SK-N-SH (cell line): Measurements from ENCODE around the gene PCDHB9. TPM values are rescaled to one million over a fixed set of nuclear protein-coding genes. Genes with fewer than 3 reads are reported as not detected.
A peak's percentile ranks its signal among the peaks of the same experiment; 100 is the strongest.
"Not testable (repeated sequence)": the region's sequence is repeated elsewhere in the genome, so short reads cannot be mapped to it uniquely, and the experiment has no call there.

Experiments
- CTCF ChIA-PET: fragments of 300-600, 350-600 bp; formaldehyde crosslinking; extraction: SDS; loops from one replicate; lab custom pipeline; 2021; lab: Yijun Ruan, JAX
- POLR2A ChIA-PET: fragments of 350-600 bp; sonication (Branson Sonifier 250); formaldehyde crosslinking; extraction: SDS; loops from one replicate; lab custom pipeline; 2020; ENCODE audit warnings: antibody characterized with exemption, inconsistent platforms; lab: Yijun Ruan, JAX
- DNase-seq: peaks from one replicate; pipeline ENCODE4 v3.0.0; 2012
- H2AFZ ChIP-seq: fragments of 200-600 bp; sonication (generic); 2 replicates; pipeline ENCODE4 v1.8.1; 2016; ENCODE audit warnings: antibody characterized with exemption, mild to moderate bottlenecking, low read depth
- H3F3A ChIP-seq: fragments of 200-600 bp; sonication (generic); replicated peaks from 2 replicates; pipeline ENCODE3; 2016; ENCODE audit warnings: antibody characterized with exemption, mild to moderate bottlenecking; ENCODE audit not compliant: insufficient read depth
- H3K27ac ChIP-seq, 2 experiments: fragments of 200-500 bp in 1 of 2; fragments of 200-600 bp in 1 of 2; sonication (Bioruptor generic) in 1 of 2; sonication (generic), shearing (Covaris generic) in 1 of 2; 2 replicates each; pipeline versions ENCODE4 v1.5.1 to v1.6.1; 2014 to 2016; ENCODE audit warnings: low read depth in 2 of 2, inconsistent platforms in 1 of 2, low read length in 1 of 2, mild to moderate bottlenecking in 1 of 2, mixed read lengths in 1 of 2
- H3K27me3 ChIP-seq: fragments of 200-600 bp; sonication (generic), shearing (Covaris generic); 2 replicates; pipeline ENCODE4 v1.6.1; 2016; ENCODE audit warnings: mixed run types; ENCODE audit not compliant: insufficient read depth
- H3K36me3 ChIP-seq, 2 experiments: fragments of 200-500 bp in 1 of 2; fragments of 200-600 bp in 1 of 2; sonication (Bioruptor generic) in 1 of 2; sonication (generic) in 1 of 2; replicated peaks in 1 of 2; 2 replicates each; pipeline versions ENCODE3 to v1.5.1; 2014 to 2016; ENCODE audit warnings: low read length in 1 of 2, mild to moderate bottlenecking in 1 of 2; ENCODE audit not compliant: insufficient read depth in 2 of 2, control insufficient read depth in 1 of 2
- H3K4me1 ChIP-seq, 2 experiments: fragments of 200-500 bp in 1 of 2; fragments of 200-600 bp in 1 of 2; sonication (Bioruptor generic) in 1 of 2; sonication (generic), shearing (Covaris generic) in 1 of 2; 2 replicates each; pipeline versions ENCODE4 v1.5.1 to v1.6.1; 2014 to 2016; ENCODE audit warnings: low read depth in 1 of 2, low read length in 1 of 2, mixed run types in 1 of 2; ENCODE audit not compliant: insufficient read depth in 2 of 2, control insufficient read depth in 1 of 2
- H3K4me2 ChIP-seq: fragments of 200-600 bp; sonication (generic), shearing (Covaris generic); 2 replicates; pipeline ENCODE4 v1.6.1; 2017; ENCODE audit warnings: mixed run types
- H3K4me3 ChIP-seq, 2 experiments: fragments of 200-500 bp in 1 of 2; fragments of 200-600 bp in 1 of 2; sonication (Bioruptor generic) in 1 of 2; sonication (generic), shearing (Covaris generic) in 1 of 2; 2 replicates each; pipeline versions ENCODE4 v1.5.1 to v1.8.1; 2014 to 2016; ENCODE audit warnings: low read depth in 2 of 2, inconsistent platforms in 1 of 2, low read length in 1 of 2, mild to moderate bottlenecking in 1 of 2, mixed read lengths in 1 of 2, moderate library complexity in 1 of 2
- H3K79me2 ChIP-seq: fragments of 200-600 bp; sonication (generic); 2 replicates; pipeline ENCODE4 v1.8.1; 2017; ENCODE audit warnings: mild to moderate bottlenecking; ENCODE audit not compliant: insufficient read depth
- H3K9ac ChIP-seq: fragments of 200-600 bp; sonication (generic); 2 replicates; pipeline ENCODE4 v1.6.1; 2017; ENCODE audit warnings: mixed run types
- H3K9me2 ChIP-seq: fragments of 200-600 bp; sonication (generic); 2 replicates; pipeline ENCODE4 v1.6.1; 2017; ENCODE audit warnings: mixed run types
- H3K9me3 ChIP-seq: fragments of 200-600 bp; sonication (generic); 2 replicates; pipeline ENCODE4 v1.6.1; 2017; ENCODE audit warnings: mixed run types, mild to moderate bottlenecking, moderate library complexity
- H4K20me1 ChIP-seq: fragments of 200-600 bp; sonication (generic); 2 replicates; pipeline ENCODE4 v1.6.1; 2017; ENCODE audit warnings: mild to moderate bottlenecking, mixed run types; ENCODE audit not compliant: insufficient read depth
- CTCF ChIP-seq: fragments of 200-600 bp; sonication (generic); IDR thresholded peaks from 2 replicates; pipeline ENCODE4 v1.6.1; 2017; ENCODE audit warnings: antibody characterized with exemption, mild to moderate bottlenecking, moderate library complexity
- MAX ChIP-seq: IDR thresholded peaks from 2 replicates; pipeline ENCODE4 v1.4.0; 2012; ENCODE audit warnings: low read depth
- REST ChIP-seq: IDR thresholded peaks from 2 replicates; pipeline ENCODE4 v1.6.1; 2012; ENCODE audit warnings: mild to moderate bottlenecking, low read depth, low read length, moderate library complexity
- RXRA ChIP-seq: IDR thresholded peaks from 2 replicates; pipeline ENCODE4 v1.4.0; 2012; ENCODE audit warnings: low read depth, mild to moderate bottlenecking, borderline replicate concordance
- SMC3 ChIP-seq: IDR thresholded peaks from 2 replicates; pipeline ENCODE4 v1.6.1; 2012; ENCODE audit warnings: low read depth, low read length, improper control_type of control experiment
- TCF12 ChIP-seq: IDR thresholded peaks from 2 replicates; pipeline ENCODE4 v1.4.0; 2012
- YY1 ChIP-seq: IDR thresholded peaks from 2 replicates; pipeline ENCODE4 v1.4.0; 2012; ENCODE audit warnings: low read depth, mild to moderate bottlenecking
- WGBS: methylation state at CpG from one replicate; pipeline ENCODE4 v1.1.6; 2017; ENCODE audit warnings: low lambda C conversion rate; 5-methylcytosine and 5-hydroxymethylcytosine counted together
- polyA plus RNA-seq, 3 experiments: library from polyadenylated mRNA; depleted of rRNA; stranded (reverse); fragments of >200 nt; gene quantifications; 2 replicates each; pipeline ENCODE4 v1.2.3, GENCODE V29; 2012

Gene PCDHB9
- polyA plus RNA-seq, 1 of the 3 experiments (the other 2 are of a cell fraction) = 2.4 TPM

- TF ChIP-seq REST (no peak), RXRA (no peak), MAX (no peak), TCF12 (no peak), SMC3 (no peak), YY1 (no peak)
These were observed 11.0 kb upstream of the PCDHB9 start (continued) for GRCh38 chr5:141175933-141176332.

- H3K9me2 ChIP-seq, H3K27ac ChIP-seq, H3K79me2 ChIP-seq, H3F3A ChIP-seq, H3K9me3 ChIP-seq: not testable (repeated sequence)
- H3K4me2 ChIP-seq = peak within 1 kb of the TSS; percentile 42; the same call in 1 of the 2 replicates
- TF ChIP-seq CTCF = peak; percentile 51
- TF ChIP-seq, all 33 proteins: peak for 1; not testable (repeated sequence) for 32
- H3K4me3 ChIP-seq = peak within 1 kb of the TSS; percentile 24 to 40; a peak in 3 of 4 replicates
- WGBS = 28% methylated on average over 14 of the region's 18 CpGs
- H3K4me1 ChIP-seq, H3K27me3 ChIP-seq, H3K9ac ChIP-seq, POLR2A ChIA-PET, H2AFZ ChIP-seq, H3K36me3 ChIP-seq, H4K20me1 ChIP-seq: not testable (repeated sequence)
- peak; percentile 69 for DNase-seq
- CTCF ChIA-PET = interaction anchor here (0.7 to 1.8 kb wide), 16 partner anchors 9 to 410 kb away, joined by 3 to 11 read pairs (median 4); partner anchors contain the start of genes PCDHAC1, PCDHB14, PCDHB5 and PCDHB6
These were observed 9.3 kb upstream of the PCDHB9 start, which contains the start of gene PCDHB8 for GRCh38 chr5:141177577-141178191. Gene PCDHB8 (plus strand): TSS chr5:141177790. CDS start chr5:141178035, 245 bp downstream.

- H3K36me3 ChIP-seq, H3K9ac ChIP-seq, H3K27ac ChIP-seq, CTCF ChIA-PET, H3K9me2 ChIP-seq, POLR2A ChIA-PET, H3F3A ChIP-seq, H3K4me1 ChIP-seq, H3K27me3 ChIP-seq, DNase-seq, H3K79me2 ChIP-seq, H3K4me3 ChIP-seq, H3K9me3 ChIP-seq, H4K20me1 ChIP-seq, H3K4me2 ChIP-seq, H2AFZ ChIP-seq: not testable (repeated sequence)
- 62% methylated on average over 33 of the region's 39 CpGs for WGBS
These were observed 7.6 kb upstream of the PCDHB9 start for GRCh38 chr5:141179371-141179770.

GRCh38 chr5:141179876-141180275, 7.1 kb upstream of the PCDHB9 start:
- H4K20me1 ChIP-seq, H3K9ac ChIP-seq, H3K36me3 ChIP-seq, H3K4me3 ChIP-seq, H2AFZ ChIP-seq, H3K79me2 ChIP-seq, DNase-seq, H3F3A ChIP-seq, H3K4me2 ChIP-seq, H3K9me3 ChIP-seq, H3K9me2 ChIP-seq, H3K27ac ChIP-seq, CTCF ChIA-PET, H3K4me1 ChIP-seq, H3K27me3 ChIP-seq, POLR2A ChIA-PET: not testable (repeated sequence)
- 57% methylated on average over 12 of the region's 32 CpGs for WGBS
